Mesothelial cell of epicardium (in vitro differentiated cells): Measurements from ENCODE around the gene LGI2. TPM values are rescaled to one million over a fixed set of nuclear protein-coding genes. Genes with fewer than 3 reads are reported as not detected.
"Not testable (repeated sequence)": the region's sequence is repeated elsewhere in the genome, so short reads cannot be mapped to it uniquely, and the experiment has no call there.

Source experiments
- DNase-seq, 2 experiments: peaks; one replicate each; pipeline ENCODE4 v3.0.0; 2021; ENCODE audit warnings: low spot score in 2 of 2; ENCODE audit not compliant: unreplicated experiment in 2 of 2
- H3K27ac Mint-ChIP-seq: 2 replicates; pipeline ENCODE4 v1.8.0; 2021; ENCODE audit warnings: mixed read lengths
- H3K27me3 Mint-ChIP-seq: 2 replicates; pipeline ENCODE4 v1.8.0; 2021; ENCODE audit warnings: low read depth, mixed read lengths
- H3K36me3 Mint-ChIP-seq: 2 replicates; pipeline ENCODE4 v1.8.0; 2021; ENCODE audit warnings: mixed read lengths
- H3K4me1 Mint-ChIP-seq: 2 replicates; pipeline ENCODE4 v1.8.0; 2021; ENCODE audit warnings: mixed read lengths
- H3K4me3 Mint-ChIP-seq: 2 replicates; pipeline ENCODE4 v1.8.0; 2021; ENCODE audit warnings: mild to moderate bottlenecking, moderate library complexity, mixed read lengths
- H3K9me3 Mint-ChIP-seq: 2 replicates; pipeline ENCODE4 v1.8.0; 2021; ENCODE audit warnings: mixed read lengths
- CTCF ChIP-seq: fragments of 200-600 bp; sonication (generic); IDR thresholded peaks from one replicate; pipeline ENCODE4 v1.5.0; 2021; ENCODE audit warnings: antibody characterized with exemption; ENCODE audit not compliant: unreplicated experiment
- total RNA-seq: library from RNA; stranded (reverse); gene quantifications from 3 replicates; pipeline ENCODE4 v1.2.1, GENCODE V29; 2021

LGI2 gene
- total RNA-seq, 1 donor from 2014 or later = 4.5 TPM

- Mint-ChIP-seq H3K27ac (no peak overlapping the region), H3K4me1 (peaks cover 16% of the 10 kb centered on the region), H3K4me3 (peak overlapping the region; percentile 33), H3K36me3 (no peaks in the 10 kb centered on the region), H3K9me3 (peaks cover under 1% of the 10 kb centered on the region), H3K27me3 (peaks cover 55% of the 10 kb centered on the region)
- no peak for DNase-seq
- TF ChIP-seq CTCF = no peak
Measured at GRCh38 chr4:25028851-25029250, 1.9 kb downstream of the LGI2 start.

GRCh38 chr4:25022766-25023165, 8.0 kb downstream of the LGI2 start:
- DNase-seq = no peak
- no peak overlapping the region for H3K4me3 Mint-ChIP-seq
- no peak overlapping the region for H3K27ac Mint-ChIP-seq
- no peaks in the 10 kb centered on the region for H3K36me3 Mint-ChIP-seq
- peaks cover 16% of the 10 kb centered on the region for H3K27me3 Mint-ChIP-seq
- H3K9me3 Mint-ChIP-seq = no peaks in the 10 kb centered on the region
- peaks cover 23% of the 10 kb centered on the region for H3K4me1 Mint-ChIP-seq
- no peak for TF ChIP-seq CTCF

GRCh38 chr4:25021216-25021615, 9.5 kb downstream of the LGI2 start:
- Mint-ChIP-seq H3K9me3 (no peaks in the 10 kb centered on the region), H3K27ac (no peak overlapping the region), H3K27me3 (peaks cover 6% of the 10 kb centered on the region), H3K4me3 (no peak overlapping the region), H3K36me3 (no peaks in the 10 kb centered on the region), H3K4me1 (peaks cover 23% of the 10 kb centered on the region)
- DNase-seq = no peak
- TF ChIP-seq CTCF = no peak

- H3K36me3 Mint-ChIP-seq = no peaks in the 10 kb centered on the region
- peaks cover 25% of the 10 kb centered on the region for H3K4me1 Mint-ChIP-seq
- H3K27ac Mint-ChIP-seq = no peak overlapping the region
- no peak for TF ChIP-seq CTCF
- no peaks in the 10 kb centered on the region for H3K27me3 Mint-ChIP-seq
- DNase-seq = no peak
- H3K9me3 Mint-ChIP-seq = no peaks in the 10 kb centered on the region
- H3K4me3 Mint-ChIP-seq = no peak overlapping the region
Measured at GRCh38 chr4:25020236-25020635, 10.5 kb downstream of the LGI2 start.

- TF ChIP-seq CTCF = no peak
- Mint-ChIP-seq H3K4me1 (peaks cover 32% of the 10 kb centered on the region), H3K36me3 (no peaks in the 10 kb centered on the region), H3K9me3 (no peaks in the 10 kb centered on the region), H3K27ac (no peak overlapping the region), H3K4me3 (no peak overlapping the region), H3K27me3 (no peaks in the 10 kb centered on the region)
- no peak for DNase-seq
Measured at GRCh38 chr4:25019501-25019900, 11.2 kb downstream of the LGI2 start.

GRCh38 chr4:25015012-25015411, 15.7 kb downstream of the LGI2 start:
- TF ChIP-seq CTCF = no peak
- Mint-ChIP-seq H3K27me3 (no peaks in the 10 kb centered on the region), H3K36me3 (no peaks in the 10 kb centered on the region)

GRCh38 chr4:25014662-25014983, 16.1 kb downstream of the LGI2 start:
- not testable (repeated sequence) for H3K4me3 Mint-ChIP-seq, DNase-seq, H3K36me3 Mint-ChIP-seq, H3K27me3 Mint-ChIP-seq, H3K9me3 Mint-ChIP-seq
- Mint-ChIP-seq H3K4me1 (peaks cover 40% of the 10 kb centered on the region), H3K27ac (peak overlapping the region; percentile 50)

More at GRCh38 chr4:25015012-25015411, 15.7 kb downstream of the LGI2 start:
- Mint-ChIP-seq H3K4me1 (peaks cover 40% of the 10 kb centered on the region), H3K27ac (peak overlapping the region; percentile 21), H3K9me3 (no peaks in the 10 kb centered on the region), H3K4me3 (no peak overlapping the region)
- DNase-seq = no peak
